Activated naive CD4-positive, alpha-beta T cell treated with anti-CD3 and anti-CD28 coated beads for 36 hours (primary cell): ENCODE results near the gene PCDHGA8. TPM values are rescaled to one million over a fixed set of nuclear protein-coding genes. Genes with fewer than 3 reads are reported as not detected.
"Not testable (repeated sequence)": the region's sequence is repeated elsewhere in the genome, so short reads cannot be mapped to it uniquely, and the experiment has no call there.

Experiments used
- CTCF ChIA-PET: fragments of 350-600 bp; sonication (Branson Sonifier 250); formaldehyde crosslinking; loops from one replicate; lab custom pipeline; 2021; ENCODE audit warnings: antibody characterized with exemption; lab: Charles Lee
- DNase-seq: peaks from one replicate; pipeline ENCODE4 v3.0.0-alpha.2; 2020
- H3K27ac Mint-ChIP-seq: one replicate; pipeline ENCODE4 v1.8.0; 2021; ENCODE audit warnings: mild to moderate bottlenecking, mixed read lengths
- H3K27me3 Mint-ChIP-seq: one replicate; pipeline ENCODE4 v1.8.0; 2021; ENCODE audit warnings: low read depth, mixed read lengths
- H3K36me3 Mint-ChIP-seq: one replicate; pipeline ENCODE4 v1.8.0; 2021; ENCODE audit warnings: low read depth, mixed read lengths
- H3K4me1 Mint-ChIP-seq: one replicate; pipeline ENCODE4 v1.8.0; 2021; ENCODE audit warnings: low read depth, mixed read lengths
- H3K4me3 Mint-ChIP-seq: one replicate; pipeline ENCODE4 v1.8.0; 2021; ENCODE audit warnings: mild to moderate bottlenecking, moderate library complexity, mixed read lengths
- H3K9me3 Mint-ChIP-seq: one replicate; pipeline ENCODE4 v1.8.0; 2021; ENCODE audit warnings: mixed read lengths
- intact Hi-C: fragments of 100-400 bp; cut with micrococcal nuclease; formaldehyde crosslinking; loops from one replicate; pipeline ENCODE4 v1.15.1; 2023
- total RNA-seq, 2 experiments: library from RNA; stranded (reverse); gene quantifications; one replicate each; pipeline ENCODE4 v1.2.3, GENCODE V29; 2021

PCDHGA8 gene
- total RNA-seq, 2 experiments from 2014 or later = not detected

DNA sequence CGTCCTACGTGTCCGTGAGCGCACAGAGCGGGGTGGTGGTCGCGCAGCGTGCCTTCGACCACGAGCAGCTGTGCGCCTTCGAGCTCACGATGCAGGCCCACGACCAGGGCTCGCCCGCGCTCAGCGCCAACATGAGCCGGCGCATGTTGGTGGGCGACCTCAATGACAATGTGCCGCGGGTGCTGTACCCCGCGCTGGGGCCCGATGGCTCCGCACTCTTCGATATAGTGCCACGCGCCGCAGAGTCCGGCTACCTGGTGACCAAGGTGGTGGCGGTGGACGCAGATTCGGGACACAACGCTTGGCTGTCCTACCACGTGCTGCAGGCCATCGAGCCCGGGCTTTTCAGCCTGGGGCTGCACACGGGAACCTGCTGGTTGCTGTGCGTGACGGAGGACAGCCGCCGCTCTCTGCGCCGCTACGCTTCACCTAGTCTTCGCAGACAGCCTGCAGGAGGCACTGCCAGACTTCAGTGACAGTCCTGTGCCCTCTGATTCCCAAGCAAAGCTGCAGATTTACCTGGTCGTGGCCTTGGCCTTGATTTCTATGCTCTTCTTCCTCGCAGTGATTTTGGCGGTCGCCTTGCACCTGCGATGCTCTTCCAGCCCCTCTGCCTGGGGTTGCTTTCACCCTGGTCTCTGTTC is 35.5 kb downstream of the PCDHGA8 start:
- peaks cover 57% of the 10 kb centered on the region for H3K27me3 Mint-ChIP-seq
- intact Hi-C loops = no loop called here
- H3K9me3 Mint-ChIP-seq = peaks cover 20% of the 10 kb centered on the region
- no peak overlapping the region for H3K27ac Mint-ChIP-seq
- H3K4me1 Mint-ChIP-seq = peaks cover 15% of the 10 kb centered on the region
- H3K4me3 Mint-ChIP-seq = no peak overlapping the region
- CTCF ChIA-PET = interaction anchor here (0.6 kb wide), 2 partner anchors 39 to 40 kb away, joined by 3 to 8 read pairs; partner anchors contain the start of gene PCDHGB4
- DNase-seq = no peak
- H3K36me3 Mint-ChIP-seq = peaks cover 19% of the 10 kb centered on the region

DNA sequence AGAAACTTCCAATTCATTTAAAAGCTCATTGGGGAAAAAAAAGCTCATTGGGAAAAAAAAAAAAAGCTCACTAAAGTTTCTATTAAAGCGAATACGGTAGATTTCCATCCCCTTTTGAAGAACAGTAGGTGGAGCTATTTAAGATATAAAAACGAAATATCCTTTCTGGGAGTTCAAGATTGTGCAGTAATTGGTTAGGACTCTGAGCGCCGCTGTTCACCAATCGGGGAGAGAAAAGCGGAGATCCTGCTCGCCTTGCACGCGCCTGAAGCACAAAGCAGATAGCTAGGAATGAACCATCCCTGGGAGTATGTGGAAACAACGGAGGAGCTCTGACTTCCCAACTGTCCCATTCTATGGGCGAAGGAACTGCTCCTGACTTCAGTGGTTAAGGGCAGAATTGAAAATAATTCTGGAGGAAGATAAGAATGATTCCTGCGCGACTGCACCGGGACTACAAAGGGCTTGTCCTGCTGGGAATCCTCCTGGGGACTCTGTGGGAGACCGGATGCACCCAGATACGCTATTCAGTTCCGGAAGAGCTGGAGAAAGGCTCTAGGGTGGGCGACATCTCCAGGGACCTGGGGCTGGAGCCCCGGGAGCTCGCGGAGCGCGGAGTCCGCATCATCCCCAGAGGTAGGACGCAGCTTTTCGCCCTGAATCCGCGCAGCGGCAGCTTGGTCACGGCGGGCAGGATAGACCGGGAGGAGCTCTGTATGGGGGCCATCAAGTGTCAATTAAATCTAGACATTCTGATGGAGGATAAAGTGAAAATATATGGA is 38.1 kb downstream of the PCDHGA8 start, which contains the start of gene PCDHGA12:
Gene PCDHGA12, plus strand, starts transcription at position 176 of the 782 bp plus-strand sequence. Its CDS starts 253 bp downstream, at position 429.
- no peak within 1 kb of the TSS for H3K27ac Mint-ChIP-seq
- H3K4me1 Mint-ChIP-seq = peaks cover 15% of the 10 kb centered on the region
- CTCF ChIA-PET = interaction anchor here (0.6 to 2.6 kb wide), 32 partner anchors 9 to 737 kb away, joined by 3 to 14 read pairs (median 4); partner anchors contain the start of genes PCDHB16, PCDHGA10, PCDHGA11 and PCDHGB3
- intact Hi-C loops = loop anchor here (1.0 to 2.0 kb wide), 4 partner anchors 14 to 128 kb away; partner anchors contain the start of gene PCDHGB7
- peaks cover 22% of the 10 kb centered on the region for H3K36me3 Mint-ChIP-seq
- H3K27me3 Mint-ChIP-seq = peaks cover 54% of the 10 kb centered on the region
- peaks cover 21% of the 10 kb centered on the region for H3K9me3 Mint-ChIP-seq
- peak; percentile 65 for DNase-seq
- peak within 1 kb of the TSS; percentile 53 for H3K4me3 Mint-ChIP-seq

- intact Hi-C loops = loop anchor here (2.0 kb wide), 1 partner anchor 14 kb away; the partner anchor contains the start of gene PCDHGB7
- no peak for DNase-seq
- H3K9me3 Mint-ChIP-seq = peaks cover 21% of the 10 kb centered on the region
- peaks cover 15% of the 10 kb centered on the region for H3K4me1 Mint-ChIP-seq
- H3K36me3 Mint-ChIP-seq = peaks cover 22% of the 10 kb centered on the region
- CTCF ChIA-PET = interaction anchor here (0.7 to 2.6 kb wide), 16 partner anchors 10 to 306 kb away, joined by 3 to 14 read pairs (median 6); partner anchors contain the start of genes PCDHGA11, PCDHGC3 and TAF7
- H3K4me3 Mint-ChIP-seq = peak overlapping the region; percentile 39
- H3K27me3 Mint-ChIP-seq = peaks cover 51% of the 10 kb centered on the region
- no peak overlapping the region for H3K27ac Mint-ChIP-seq
These were observed 38.9 kb downstream of the PCDHGA8 start for GRCh38 chr5:141431286-141431685.

- DNase-seq, H3K27ac Mint-ChIP-seq, H3K4me3 Mint-ChIP-seq, intact Hi-C loops: not testable (repeated sequence)
- peaks cover 15% of the 10 kb centered on the region for H3K4me1 Mint-ChIP-seq
- CTCF ChIA-PET = interaction anchor here (0.7 to 2.6 kb wide), 2 partner anchors 76 to 132 kb away, joined by 3 to 6 read pairs; no protein-coding TSS in a partner anchor
- peaks cover 18% of the 10 kb centered on the region for H3K9me3 Mint-ChIP-seq
- peaks cover 48% of the 10 kb centered on the region for H3K27me3 Mint-ChIP-seq
- peaks cover 22% of the 10 kb centered on the region for H3K36me3 Mint-ChIP-seq
These were observed 39.9 kb downstream of the PCDHGA8 start for GRCh38 chr5:141432308-141432707.

DNA sequence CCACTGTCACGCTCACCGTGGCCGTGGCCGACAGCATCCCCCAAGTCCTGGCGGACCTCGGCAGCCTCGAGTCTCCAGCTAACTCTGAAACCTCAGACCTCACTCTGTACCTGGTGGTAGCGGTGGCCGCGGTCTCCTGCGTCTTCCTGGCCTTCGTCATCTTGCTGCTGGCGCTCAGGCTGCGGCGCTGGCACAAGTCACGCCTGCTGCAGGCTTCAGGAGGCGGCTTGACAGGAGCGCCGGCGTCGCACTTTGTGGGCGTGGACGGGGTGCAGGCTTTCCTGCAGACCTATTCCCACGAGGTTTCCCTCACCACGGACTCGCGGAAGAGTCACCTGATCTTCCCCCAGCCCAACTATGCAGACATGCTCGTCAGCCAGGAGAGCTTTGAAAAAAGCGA is 40.3 kb downstream of the PCDHGA8 start:
- CTCF ChIA-PET = interaction anchor here (1.4 kb wide), 1 partner anchor 69 kb away, joined by 3 read pairs; the partner anchor contains the start of gene PCDHGA5
- H3K27ac Mint-ChIP-seq, DNase-seq, intact Hi-C loops, H3K4me3 Mint-ChIP-seq: not testable (repeated sequence)
- Mint-ChIP-seq H3K4me1 (peaks cover 15% of the 10 kb centered on the region), H3K9me3 (peaks cover 18% of the 10 kb centered on the region), H3K36me3 (peaks cover 22% of the 10 kb centered on the region), H3K27me3 (peaks cover 48% of the 10 kb centered on the region)

DNA sequence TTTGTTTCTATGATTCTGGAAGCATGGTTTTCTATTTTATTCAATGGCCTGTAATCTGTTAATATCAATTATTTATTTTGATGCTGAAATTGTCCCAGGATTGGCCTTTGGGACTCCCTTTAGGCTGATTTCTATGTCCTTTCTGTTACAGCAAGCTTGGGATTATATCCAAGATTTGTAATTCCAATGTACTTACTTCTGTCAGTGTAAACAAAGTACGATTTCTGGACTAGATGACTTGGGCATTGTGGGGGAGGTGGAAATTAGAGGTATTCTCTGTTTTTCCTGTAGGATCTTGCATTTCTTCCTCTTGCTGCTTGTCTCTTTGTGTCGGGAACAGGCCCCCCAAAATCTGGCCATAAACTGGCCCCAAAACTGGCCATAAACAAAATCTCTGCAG is 41.6 kb downstream of the PCDHGA8 start:
- peaks cover 44% of the 10 kb centered on the region for H3K27me3 Mint-ChIP-seq
- H3K4me1 Mint-ChIP-seq = peaks cover 15% of the 10 kb centered on the region
- H3K36me3 Mint-ChIP-seq = peaks cover 19% of the 10 kb centered on the region
- CTCF ChIA-PET = interaction anchor here (1.4 kb wide), 1 partner anchor 70 kb away, joined by 3 read pairs; the partner anchor contains the start of gene PCDHGA5
- H3K9me3 Mint-ChIP-seq = peaks cover 14% of the 10 kb centered on the region
- no peak overlapping the region for H3K27ac Mint-ChIP-seq
- no peak overlapping the region for H3K4me3 Mint-ChIP-seq
- intact Hi-C loops = no loop called here
- no peak for DNase-seq

DNA sequence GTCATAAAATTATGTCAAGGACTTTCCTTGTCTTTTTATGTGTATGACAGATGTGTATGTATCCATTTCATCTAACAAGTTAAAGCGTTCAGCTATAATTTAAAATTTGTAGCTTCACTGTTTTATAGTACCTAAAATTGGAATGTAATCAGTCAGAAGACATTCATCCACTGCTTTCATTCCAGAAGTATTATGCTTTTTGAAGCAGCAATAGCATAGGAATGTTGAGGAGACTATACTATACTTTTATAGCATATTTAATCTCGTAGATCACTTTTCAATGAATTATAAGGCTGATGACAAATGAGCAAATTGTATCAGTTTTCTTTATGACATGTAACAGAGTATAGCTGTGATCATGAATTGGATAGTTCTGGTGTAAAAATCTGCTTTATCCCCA is 44.8 kb downstream of the PCDHGA8 start:
- peaks cover 10% of the 10 kb centered on the region for H3K9me3 Mint-ChIP-seq
- no peak overlapping the region for H3K4me3 Mint-ChIP-seq
- no peak overlapping the region for H3K27ac Mint-ChIP-seq
- peaks cover 7% of the 10 kb centered on the region for H3K36me3 Mint-ChIP-seq
- CTCF ChIA-PET = interaction anchor here (0.6 kb wide), 1 partner anchor 251 kb away, joined by 3 read pairs; no protein-coding TSS in a partner anchor
- no peak for DNase-seq
- H3K27me3 Mint-ChIP-seq = peaks cover 25% of the 10 kb centered on the region
- intact Hi-C loops = no loop called here
- no peaks in the 10 kb centered on the region for H3K4me1 Mint-ChIP-seq

DNA sequence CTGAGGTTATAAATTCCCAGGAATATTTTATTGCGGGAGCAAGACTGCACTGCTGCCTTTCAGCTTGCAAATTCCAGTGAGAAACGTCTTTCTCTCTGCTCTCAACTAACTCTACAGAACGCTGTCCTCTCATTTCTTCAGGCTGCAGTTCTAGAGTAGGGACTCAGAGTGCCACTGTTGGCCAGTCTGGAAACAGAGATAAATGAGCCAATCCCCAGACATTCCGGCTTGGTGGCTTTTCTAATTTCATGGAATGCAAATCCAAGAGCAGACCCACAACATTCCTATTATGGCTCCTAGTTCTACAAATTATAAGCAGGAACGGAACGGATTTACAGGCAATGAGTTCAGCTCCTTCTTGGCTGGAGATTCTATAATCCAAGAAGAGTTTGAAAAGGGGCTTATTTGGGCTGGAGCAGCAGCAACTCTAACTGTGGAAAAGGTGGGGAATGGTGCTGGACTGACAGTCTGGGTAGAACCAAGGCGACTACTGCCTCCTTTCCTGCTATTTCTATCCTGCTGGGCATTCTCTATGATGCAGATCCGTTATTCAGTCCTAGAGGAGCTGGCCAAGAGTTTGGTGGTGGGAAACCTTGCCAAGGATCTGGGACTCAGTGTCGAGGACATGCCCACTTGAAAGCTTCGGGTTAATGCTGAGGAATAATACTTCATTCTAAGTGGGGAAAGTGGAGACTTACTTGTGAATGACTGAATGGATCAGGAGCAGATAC is 47.1 kb downstream of the PCDHGA8 start:
- Mint-ChIP-seq H3K4me3 (no peak overlapping the region), H3K27ac (no peak overlapping the region), H3K4me1 (no peaks in the 10 kb centered on the region), H3K36me3 (peaks cover 2% of the 10 kb centered on the region), H3K27me3 (peaks cover 14% of the 10 kb centered on the region), H3K9me3 (peaks cover 5% of the 10 kb centered on the region)
- intact Hi-C loops = no loop called here
- DNase-seq = no peak
- CTCF ChIA-PET = no interaction called here

- no peaks in the 10 kb centered on the region for H3K4me1 Mint-ChIP-seq
- CTCF ChIA-PET = no interaction called here
- no peak overlapping the region for H3K4me3 Mint-ChIP-seq
- intact Hi-C loops = no loop called here
- no peak for DNase-seq
- peaks cover 2% of the 10 kb centered on the region for H3K36me3 Mint-ChIP-seq
- peaks cover 14% of the 10 kb centered on the region for H3K27me3 Mint-ChIP-seq
- H3K27ac Mint-ChIP-seq = no peak overlapping the region
- H3K9me3 Mint-ChIP-seq = peaks cover 5% of the 10 kb centered on the region
These were observed 47.9 kb downstream of the PCDHGA8 start for GRCh38 chr5:141440341-141440740.

DNA sequence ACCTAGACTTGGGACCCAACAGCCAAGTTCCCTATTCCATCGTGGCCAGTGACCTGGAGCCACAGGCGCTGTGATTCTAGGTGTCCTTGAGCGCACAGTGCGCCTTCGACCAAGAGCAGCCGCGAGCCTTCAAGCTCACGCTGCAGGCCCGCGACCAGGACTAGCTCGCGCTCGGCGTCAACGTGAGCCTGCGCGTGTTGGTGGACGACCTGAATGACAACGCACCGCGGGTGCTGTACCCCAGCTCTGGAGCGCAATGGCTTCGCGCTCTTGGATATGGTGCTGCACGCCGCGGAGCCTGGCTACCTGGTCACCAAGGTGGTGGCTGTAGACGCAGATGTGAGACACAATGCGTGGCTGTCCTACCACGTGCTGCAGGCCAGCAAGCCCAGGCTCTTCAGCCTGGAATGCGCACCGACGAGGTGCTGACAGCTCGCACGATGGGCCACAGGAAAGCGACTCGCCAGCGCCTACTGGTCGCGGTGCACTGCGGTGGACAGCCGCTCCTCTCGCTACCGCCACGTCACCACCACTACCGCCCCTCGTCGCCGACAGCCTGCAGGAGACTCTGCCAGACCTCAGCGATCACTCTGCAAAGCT is 49.2 kb downstream of the PCDHGA8 start:
- H3K27me3 Mint-ChIP-seq = peaks cover 12% of the 10 kb centered on the region

More for the DNA sequence above, 49.2 kb downstream of the PCDHGA8 start:
- H3K4me1 Mint-ChIP-seq = no peaks in the 10 kb centered on the region
- no peak for DNase-seq
- intact Hi-C loops = no loop called here
- no peak overlapping the region for H3K27ac Mint-ChIP-seq
- H3K36me3 Mint-ChIP-seq = peaks cover 2% of the 10 kb centered on the region
- CTCF ChIA-PET = interaction anchor here (0.7 kb wide), 1 partner anchor 65 kb away, joined by 3 read pairs; no protein-coding TSS in a partner anchor
- H3K4me3 Mint-ChIP-seq = no peak overlapping the region
- peaks cover 5% of the 10 kb centered on the region for H3K9me3 Mint-ChIP-seq
